HG03066 (cell line): ENCODE measurements around the gene ZFP82.

ENCODE experiments used
- ATAC-seq: cut with Tn5 transposase; IDR thresholded peaks from one replicate; pipeline ENCODE4 v1.9.1; 2021; ENCODE audit warnings: low read depth; ENCODE audit not compliant: unreplicated experiment

ZFP82 gene

GRCh38 chr19:36373638-36374156 is 44.7 kb downstream of the ZFP82 start:
- ATAC-seq = no peak

DNA sequence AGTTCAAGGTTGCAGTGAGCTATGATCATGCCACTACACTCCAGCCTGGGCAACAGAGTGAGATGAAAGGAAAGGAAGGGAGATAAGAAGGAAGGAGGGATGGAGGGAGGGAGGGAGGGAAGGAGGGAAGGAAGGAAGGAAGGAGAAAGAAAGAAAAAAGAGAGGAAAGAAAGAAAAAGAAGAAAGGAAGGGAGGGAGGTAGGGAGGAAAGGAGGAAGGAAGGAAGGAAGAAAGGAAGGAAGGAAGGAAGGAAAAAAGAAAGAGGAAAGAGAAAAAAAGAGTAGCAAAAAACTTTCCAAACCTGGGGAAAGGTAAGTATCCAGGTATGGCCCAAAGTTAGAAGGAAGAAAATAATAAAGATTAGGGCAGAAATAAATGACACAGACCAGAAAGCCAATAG is 46.6 kb downstream of the ZFP82 start:
- ATAC-seq = no peak

- ATAC-seq = no peak
Measured at GRCh38 chr19:36363845-36364244, 54.6 kb downstream of the ZFP82 start.
